CD14-positive monocyte (primary cell): Measurements from ENCODE around the gene FOXJ3. TPM values are rescaled to one million over a fixed set of nuclear protein-coding genes. Genes with fewer than 3 reads are reported as not detected.
A peak's percentile ranks its signal among the peaks of the same experiment; 100 is the strongest.

ENCODE experiments used
- DNase-seq, 3 donors: peaks; one replicate each; pipeline ENCODE4 v3.0.0-alpha.2; 2011 to 2022
- H2AFZ ChIP-seq: 2 replicates; pipeline ENCODE4 v1.6.0; 2012; ENCODE audit warnings: mild to moderate bottlenecking, low read depth, low read length, inconsistent platforms; ENCODE audit not compliant: insufficient read depth, poor library complexity, severe bottlenecking
- H3K27ac ChIP-seq, 2 donors: 1 replicate in 1 of 2; 2 replicates in 1 of 2; pipeline ENCODE4 v1.5.1; 2012 to 2013; ENCODE audit warnings: low read length in 2 of 2, control low read depth in 1 of 2, inconsistent platforms in 1 of 2, low read depth in 1 of 2, mild to moderate bottlenecking in 1 of 2
- H3K27me3 ChIP-seq, 2 donors: one replicate each; pipeline versions ENCODE4 v1.6.0 to v1.6.1; 2011 to 2013; ENCODE audit warnings: low read length in 2 of 2; ENCODE audit not compliant: control insufficient read depth in 2 of 2, insufficient read depth in 2 of 2
- H3K36me3 ChIP-seq, 2 donors: replicated peaks in 1 of 2; 1 replicate in 1 of 2; 2 replicates in 1 of 2; pipeline versions ENCODE4 v1.5.1 to v1.6.1; 2012 to 2013; ENCODE audit warnings: low read length in 2 of 2, control low read depth in 1 of 2, inconsistent platforms in 1 of 2, mild to moderate bottlenecking in 1 of 2; ENCODE audit not compliant: insufficient read depth in 2 of 2, control insufficient read depth in 1 of 2
- H3K4me1 ChIP-seq, 2 donors: 1 replicate in 1 of 2; 2 replicates in 1 of 2; pipeline versions ENCODE4 v1.5.1 to v1.6.1; 2012 to 2013; ENCODE audit warnings: low read length in 2 of 2, control low read depth in 1 of 2, inconsistent platforms in 1 of 2, mild to moderate bottlenecking in 1 of 2, moderate library complexity in 1 of 2; ENCODE audit not compliant: insufficient read depth in 2 of 2, control insufficient read depth in 1 of 2
- H3K4me2 ChIP-seq: replicated peaks from 2 replicates; pipeline ENCODE3; 2012; ENCODE audit warnings: low read length, moderate library complexity, mild to moderate bottlenecking; ENCODE audit not compliant: poor library complexity, severe bottlenecking; ENCODE audit errors: extremely low read depth
- H3K4me3 ChIP-seq, 3 experiments: fragments of 200-600 bp in 1 of 3; sonication (generic) in 1 of 3; replicated peaks in 1 of 3; 1 replicate in 2 of 3; 2 replicates in 1 of 3; pipeline ENCODE4 v1.5.1; 2011 to 2013; ENCODE audit warnings: low read length in 3 of 3, mild to moderate bottlenecking in 3 of 3, control low read depth in 2 of 3, low read depth in 2 of 3, inconsistent platforms in 1 of 3, moderate library complexity in 1 of 3
- H3K79me2 ChIP-seq: 2 replicates; pipeline ENCODE4 v1.6.0; 2012; ENCODE audit warnings: mild to moderate bottlenecking, control low read depth, inconsistent platforms, low read length, moderate library complexity; ENCODE audit not compliant: insufficient read depth
- H3K9ac ChIP-seq: 2 replicates; pipeline ENCODE4 v1.6.0; 2017; ENCODE audit warnings: low read length, mild to moderate bottlenecking; ENCODE audit not compliant: insufficient read depth, poor library complexity, severe bottlenecking
- H3K9me3 ChIP-seq, 2 donors: replicated peaks in 1 of 2; 1 replicate in 1 of 2; 2 replicates in 1 of 2; pipeline versions ENCODE4 v1.5.1 to v1.6.1; 2012 to 2013; ENCODE audit warnings: low read length in 2 of 2, control low read depth in 1 of 2; ENCODE audit not compliant: control insufficient read depth in 1 of 2, insufficient read depth in 1 of 2
- H4K20me1 ChIP-seq: 2 replicates; pipeline ENCODE4 v1.6.0; 2012; ENCODE audit warnings: mild to moderate bottlenecking, low read length, control low read depth, moderate library complexity; ENCODE audit not compliant: insufficient read depth
- H3K27ac Mint-ChIP-seq, 7 donors: one replicate each; pipeline ENCODE4 v1.8.0; 2020; ENCODE audit warnings: mild to moderate bottlenecking in 7 of 7, mixed read lengths in 7 of 7, moderate library complexity in 6 of 7, inconsistent platforms in 2 of 7
- H3K27me3 Mint-ChIP-seq, 3 donors: one replicate each; pipeline ENCODE4 v1.8.0; 2021 to 2022; ENCODE audit warnings: low read depth in 3 of 3, mild to moderate bottlenecking in 3 of 3, mixed read lengths in 3 of 3, moderate library complexity in 3 of 3, inconsistent platforms in 1 of 3
- H3K36me3 Mint-ChIP-seq, 2 donors: one replicate each; pipeline ENCODE4 v1.8.0; 2020; ENCODE audit warnings: mixed read lengths in 2 of 2, inconsistent platforms in 1 of 2, mild to moderate bottlenecking in 1 of 2
- H3K4me1 Mint-ChIP-seq: one replicate; pipeline ENCODE4 v1.8.0; 2020; ENCODE audit warnings: mild to moderate bottlenecking, mixed read lengths
- H3K4me3 Mint-ChIP-seq, 2 donors: one replicate each; pipeline ENCODE4 v1.8.0; 2020; ENCODE audit warnings: mild to moderate bottlenecking in 2 of 2, mixed read lengths in 2 of 2, moderate library complexity in 1 of 2
- H3K9me3 Mint-ChIP-seq, 7 donors: one replicate each; pipeline ENCODE4 v1.8.0; 2020 to 2022; ENCODE audit warnings: mixed read lengths in 7 of 7, mild to moderate bottlenecking in 6 of 7, moderate library complexity in 6 of 7, inconsistent platforms in 2 of 7
- WGBS: methylation state at CpG from one replicate; pipeline ENCODE4 v1.1.5; 2013; ENCODE audit warnings: missing lambda C conversion rate; ENCODE audit not compliant: insufficient coverage; 5-methylcytosine and 5-hydroxymethylcytosine counted together
- intact Hi-C, 2 donors: fragments of 100-400 bp; cut with micrococcal nuclease; formaldehyde crosslinking; loops; one replicate each; pipeline versions ENCODE4 v1.15.0 to v1.15.1; 2023
- polyA plus RNA-seq, 3 donors: library from polyadenylated mRNA; depleted of rRNA in 1 of 3; unstranded in 2 of 3; stranded (reverse) in 1 of 3; fragments of 300-500 nt in 2 of 3; fragments of >200 nt in 1 of 3; fragmentation: Illumina TruSeq in 2 of 3; gene quantifications; 1 replicate in 2 of 3; 2 replicates in 1 of 3; pipeline ENCODE4 v1.2.3, GENCODE V29; 2012 to 2021
- TF ChIP-seq, protein P1 (sequence below): fragments of 200-600 bp; IDR thresholded peaks from one replicate; pipeline ENCODE4 v1.8.0; 2022; ENCODE audit warnings: antibody characterized with exemption, mild to moderate bottlenecking

The FOXJ3 gene
- polyA plus RNA-seq, 3 donors = 10.2 to 18.5 (median 18.4) TPM

GRCh38 chr1:42146626-42147320 lies 188.3 kb downstream of the FOXJ3 start:
- H3K36me3 Mint-ChIP-seq = no peaks in the 10 kb centered on the region
- peaks cover 6 to 7% of the 10 kb centered on the region in 2 donors for H3K4me1 ChIP-seq
- no peaks in the 10 kb centered on the region for H3K9me3 ChIP-seq
- WGBS = 25% methylated on average over 18 of the region's 19 CpGs
- no peak overlapping the region for H2AFZ ChIP-seq
- H3K27me3 Mint-ChIP-seq = peaks cover 7 to 20% (median 9%) of the 10 kb centered on the region in 3 donors
- H3K36me3 ChIP-seq = no peaks in the 10 kb centered on the region
- DNase-seq = peak; percentile 13 to 35 (median 14)
- H3K4me1 Mint-ChIP-seq = peaks cover 5% of the 10 kb centered on the region
- no peak overlapping the region for H3K4me3 ChIP-seq
- TF ChIP-seq, protein P1, sequence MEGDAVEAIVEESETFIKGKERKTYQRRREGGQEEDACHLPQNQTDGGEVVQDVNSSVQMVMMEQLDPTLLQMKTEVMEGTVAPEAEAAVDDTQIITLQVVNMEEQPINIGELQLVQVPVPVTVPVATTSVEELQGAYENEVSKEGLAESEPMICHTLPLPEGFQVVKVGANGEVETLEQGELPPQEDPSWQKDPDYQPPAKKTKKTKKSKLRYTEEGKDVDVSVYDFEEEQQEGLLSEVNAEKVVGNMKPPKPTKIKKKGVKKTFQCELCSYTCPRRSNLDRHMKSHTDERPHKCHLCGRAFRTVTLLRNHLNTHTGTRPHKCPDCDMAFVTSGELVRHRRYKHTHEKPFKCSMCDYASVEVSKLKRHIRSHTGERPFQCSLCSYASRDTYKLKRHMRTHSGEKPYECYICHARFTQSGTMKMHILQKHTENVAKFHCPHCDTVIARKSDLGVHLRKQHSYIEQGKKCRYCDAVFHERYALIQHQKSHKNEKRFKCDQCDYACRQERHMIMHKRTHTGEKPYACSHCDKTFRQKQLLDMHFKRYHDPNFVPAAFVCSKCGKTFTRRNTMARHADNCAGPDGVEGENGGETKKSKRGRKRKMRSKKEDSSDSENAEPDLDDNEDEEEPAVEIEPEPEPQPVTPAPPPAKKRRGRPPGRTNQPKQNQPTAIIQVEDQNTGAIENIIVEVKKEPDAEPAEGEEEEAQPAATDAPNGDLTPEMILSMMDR = peak; percentile 81
- no peak overlapping the region for H3K9ac ChIP-seq
- H3K27ac ChIP-seq = no peak overlapping the region
- H3K9me3 Mint-ChIP-seq = no peaks in the 10 kb centered on the region
- no peak overlapping the region for H3K4me2 ChIP-seq
- no peaks in the 10 kb centered on the region for H4K20me1 ChIP-seq
- H3K27ac Mint-ChIP-seq = no peak overlapping the region
- H3K4me3 Mint-ChIP-seq = no peak overlapping the region
- intact Hi-C loops = no loop called here
- no peaks in the 10 kb centered on the region for H3K27me3 ChIP-seq
- no peaks in the 10 kb centered on the region for H3K79me2 ChIP-seq

DNA sequence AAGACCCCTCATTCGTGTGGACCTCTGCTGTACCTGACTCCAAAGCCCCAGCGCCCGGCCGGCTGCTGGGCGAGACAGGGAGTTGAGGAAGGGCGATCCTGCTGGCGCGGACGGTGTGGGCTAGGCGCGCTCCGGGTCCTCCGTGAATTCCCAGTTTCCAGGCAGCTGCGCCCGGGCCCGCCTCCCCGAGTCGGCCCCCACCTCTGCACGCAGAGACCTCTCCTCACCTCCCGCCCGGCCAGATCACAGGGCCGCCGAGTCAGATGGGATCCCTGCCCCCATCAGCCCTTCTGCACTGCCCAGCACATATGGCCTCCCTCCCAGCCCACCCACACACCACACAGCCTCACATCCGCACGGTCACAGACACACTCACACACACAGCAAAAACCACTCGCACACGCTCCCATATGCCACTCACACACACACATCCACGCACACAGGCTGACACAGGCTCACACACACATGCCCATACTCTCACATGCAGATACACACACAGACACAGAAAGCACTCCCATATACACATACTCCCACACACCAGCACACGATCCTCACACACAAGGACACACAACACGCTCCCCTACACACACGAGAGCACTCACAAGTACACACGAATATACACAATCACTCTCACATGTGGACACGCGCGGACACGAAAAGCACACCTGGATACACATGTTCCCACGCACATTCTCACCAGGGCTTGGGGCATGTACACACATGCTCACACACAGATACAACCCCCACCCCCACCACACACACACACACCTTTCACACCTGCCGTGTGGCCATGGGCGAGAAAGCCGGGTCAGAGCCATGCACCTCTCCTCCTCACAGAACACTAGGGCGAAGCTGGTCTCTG lies 189.0 kb downstream of the FOXJ3 start:
- H3K9me3 ChIP-seq = no peaks in the 10 kb centered on the region
- Mint-ChIP-seq H3K9me3 (no peaks in the 10 kb centered on the region), H3K36me3 (no peaks in the 10 kb centered on the region), H3K4me1 (peaks cover 5% of the 10 kb centered on the region), H3K27me3 (peaks cover 7 to 20% (median 9%) of the 10 kb centered on the region in 3 donors), H3K27ac (no peak overlapping the region), H3K4me3 (peak overlapping the region in 1 of 2 donors; percentile 21)
- TF ChIP-seq, protein P1 = no peak
- DNase-seq = no peak
- H3K9ac ChIP-seq = no peak overlapping the region
- H3K79me2 ChIP-seq = no peaks in the 10 kb centered on the region
- H3K4me3 ChIP-seq = no peak overlapping the region
- no peaks in the 10 kb centered on the region for H3K36me3 ChIP-seq
- H4K20me1 ChIP-seq = no peaks in the 10 kb centered on the region
- no peak overlapping the region for H3K27ac ChIP-seq
- 52% methylated on average over 41 of the region's 41 CpGs for WGBS
- no peaks in the 10 kb centered on the region for H3K27me3 ChIP-seq
- H3K4me1 ChIP-seq = peaks cover 6 to 7% of the 10 kb centered on the region in 2 donors
- intact Hi-C loops = no loop called here
- H3K4me2 ChIP-seq = no peak overlapping the region
- H2AFZ ChIP-seq = no peak overlapping the region
